NCI-H1436 treated with DMSO at 0.1 percent for 48 hours (cell line): ENCODE measurements around the gene SFT2D3.
"Not testable (repeated sequence)": the region's sequence is repeated elsewhere in the genome, so short reads cannot be mapped to it uniquely, and the experiment has no call there.

Experiments used
- DNase-seq: peaks from one replicate; lab custom pipeline; 2025; lab: John Stamatoyannopoulos, UW

SFT2D3 gene

GRCh38 chr2:127743477-127744026 lies 42.3 kb downstream of the SFT2D3 start:
- DNase-seq = no peak

DNA sequence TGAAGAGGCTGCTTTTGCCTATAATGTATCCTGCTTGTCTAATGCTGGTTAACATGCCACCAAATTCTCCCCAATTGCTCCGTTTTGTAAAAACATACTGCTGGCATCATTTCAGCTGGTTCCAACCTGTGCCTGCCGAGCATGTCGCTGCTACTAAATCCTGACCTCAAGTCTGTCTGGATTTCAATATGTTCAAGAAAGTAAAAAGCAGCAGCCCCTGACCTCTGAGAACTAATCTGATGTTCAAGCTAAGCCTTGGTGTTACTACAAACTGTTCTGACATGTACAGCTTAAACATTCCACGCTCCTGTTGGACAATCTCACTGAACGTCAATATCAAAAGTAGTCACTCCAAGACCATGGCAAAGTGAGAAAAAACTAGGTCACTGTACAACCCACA lies 46.3 kb downstream of the SFT2D3 start:
- no peak for DNase-seq

DNA sequence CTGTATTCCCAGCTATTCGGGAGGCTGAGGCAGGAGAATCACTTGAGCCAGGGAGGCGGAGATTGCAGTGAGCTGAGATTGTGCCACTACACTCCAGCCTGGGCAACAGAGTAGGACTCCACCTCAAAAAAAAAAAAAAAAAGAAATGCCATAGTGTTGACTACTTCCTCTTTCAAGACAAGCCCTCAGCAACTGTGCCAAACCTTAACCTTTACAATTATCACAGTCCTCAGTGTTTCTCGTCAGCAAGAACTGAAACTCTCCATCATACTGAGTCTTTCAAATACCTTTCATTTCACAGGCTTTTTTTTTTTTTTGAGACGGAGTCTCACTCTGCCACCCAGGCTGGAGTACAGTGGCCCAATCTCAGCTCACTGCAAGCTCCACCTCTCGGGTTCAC lies 48.2 kb downstream of the SFT2D3 start:
- not testable (repeated sequence) for DNase-seq

DNA sequence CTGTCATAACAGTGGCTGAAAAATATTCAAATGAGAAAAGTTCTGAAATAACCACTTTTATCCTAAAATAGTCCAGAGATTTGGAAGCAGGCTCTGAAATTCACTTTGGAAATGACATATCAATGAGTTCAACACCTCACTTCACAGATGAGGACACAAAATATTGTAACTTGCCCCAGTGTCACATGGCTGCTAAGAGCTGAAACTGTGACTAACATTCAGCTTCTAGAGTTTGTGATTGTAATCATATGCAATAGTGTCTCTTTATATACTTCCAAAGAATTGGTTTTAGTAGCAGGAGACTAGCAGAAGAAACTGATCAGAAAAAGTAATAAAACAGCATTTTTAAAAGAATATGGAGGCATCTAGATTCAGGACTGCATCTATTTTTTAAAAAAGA lies 52.1 kb downstream of the SFT2D3 start:
- no peak for DNase-seq

GRCh38 chr2:127754186-127754585 lies 52.9 kb downstream of the SFT2D3 start:
- no peak for DNase-seq
